ENCODE data around the gene NCOA5. TPM values are rescaled to one million over a fixed set of nuclear protein-coding genes. Genes with fewer than 3 reads are reported as not detected.

The NCOA5 gene
- total and polyA plus RNA-seq, 2 experiments from 2014 or later = 8.4 to 22.8 TPM

- Histone ChIP-seq H3K9me2 (ENCODE audit: insufficient read depth) (no peaks in the 10 kb centered on the region), H3K36me3 (ENCODE audit: insufficient read depth) (no peaks in the 10 kb centered on the region), H3K27me3 (ENCODE audit: insufficient read depth) (peaks cover 15% of the 10 kb centered on the region), H3K4me3 (no peak overlapping the region), H3K27ac (ENCODE audit: low read depth) (no peak overlapping the region), H4K20me1 (replicated peaks; ENCODE audit: insufficient read depth) (peaks cover 19% of the 10 kb centered on the region; the same call in 1 of the 2 replicates), H2AFZ (no peak overlapping the region), H3F3A (replicated peaks; ENCODE audit: low read depth) (0 out of 2 replicates have a peak, but pooled peaks cover 3% of the 10 kb centered on the region), H3K4me2 (no peak overlapping the region), H3K79me2 (replicated peaks; ENCODE audit: insufficient read depth) (no peaks in the 10 kb centered on the region), H3K4me1 (ENCODE audit: insufficient read depth) (peaks cover 7% of the 10 kb centered on the region)
- no peak overlapping the region for H3K4me3 Mint-ChIP-seq
- ATAC-seq (no peak), DNase-seq (ENCODE audit: low spot score) (no peak)
- H3K27me3 Mint-ChIP-seq (ENCODE audit: insufficient read depth, low read depth, poor library complexity) = peaks cover 11% of the 10 kb centered on the region
- peaks cover 27% of the 10 kb centered on the region for H3K36me3 Mint-ChIP-seq (ENCODE audit: low read depth)
- H3K27ac Mint-ChIP-seq = no peak overlapping the region
- H3K9me3 Mint-ChIP-seq = no peaks in the 10 kb centered on the region
- H3K4me1 Mint-ChIP-seq = peaks cover 5% of the 10 kb centered on the region; the same call in 2 of the 3 replicates
- TF ChIP-seq JUNB (IDR thresholded peaks at IDR 0.05; ENCODE audit: unreplicated experiment) = no peak
- TF ChIP-seq, protein P1, sequence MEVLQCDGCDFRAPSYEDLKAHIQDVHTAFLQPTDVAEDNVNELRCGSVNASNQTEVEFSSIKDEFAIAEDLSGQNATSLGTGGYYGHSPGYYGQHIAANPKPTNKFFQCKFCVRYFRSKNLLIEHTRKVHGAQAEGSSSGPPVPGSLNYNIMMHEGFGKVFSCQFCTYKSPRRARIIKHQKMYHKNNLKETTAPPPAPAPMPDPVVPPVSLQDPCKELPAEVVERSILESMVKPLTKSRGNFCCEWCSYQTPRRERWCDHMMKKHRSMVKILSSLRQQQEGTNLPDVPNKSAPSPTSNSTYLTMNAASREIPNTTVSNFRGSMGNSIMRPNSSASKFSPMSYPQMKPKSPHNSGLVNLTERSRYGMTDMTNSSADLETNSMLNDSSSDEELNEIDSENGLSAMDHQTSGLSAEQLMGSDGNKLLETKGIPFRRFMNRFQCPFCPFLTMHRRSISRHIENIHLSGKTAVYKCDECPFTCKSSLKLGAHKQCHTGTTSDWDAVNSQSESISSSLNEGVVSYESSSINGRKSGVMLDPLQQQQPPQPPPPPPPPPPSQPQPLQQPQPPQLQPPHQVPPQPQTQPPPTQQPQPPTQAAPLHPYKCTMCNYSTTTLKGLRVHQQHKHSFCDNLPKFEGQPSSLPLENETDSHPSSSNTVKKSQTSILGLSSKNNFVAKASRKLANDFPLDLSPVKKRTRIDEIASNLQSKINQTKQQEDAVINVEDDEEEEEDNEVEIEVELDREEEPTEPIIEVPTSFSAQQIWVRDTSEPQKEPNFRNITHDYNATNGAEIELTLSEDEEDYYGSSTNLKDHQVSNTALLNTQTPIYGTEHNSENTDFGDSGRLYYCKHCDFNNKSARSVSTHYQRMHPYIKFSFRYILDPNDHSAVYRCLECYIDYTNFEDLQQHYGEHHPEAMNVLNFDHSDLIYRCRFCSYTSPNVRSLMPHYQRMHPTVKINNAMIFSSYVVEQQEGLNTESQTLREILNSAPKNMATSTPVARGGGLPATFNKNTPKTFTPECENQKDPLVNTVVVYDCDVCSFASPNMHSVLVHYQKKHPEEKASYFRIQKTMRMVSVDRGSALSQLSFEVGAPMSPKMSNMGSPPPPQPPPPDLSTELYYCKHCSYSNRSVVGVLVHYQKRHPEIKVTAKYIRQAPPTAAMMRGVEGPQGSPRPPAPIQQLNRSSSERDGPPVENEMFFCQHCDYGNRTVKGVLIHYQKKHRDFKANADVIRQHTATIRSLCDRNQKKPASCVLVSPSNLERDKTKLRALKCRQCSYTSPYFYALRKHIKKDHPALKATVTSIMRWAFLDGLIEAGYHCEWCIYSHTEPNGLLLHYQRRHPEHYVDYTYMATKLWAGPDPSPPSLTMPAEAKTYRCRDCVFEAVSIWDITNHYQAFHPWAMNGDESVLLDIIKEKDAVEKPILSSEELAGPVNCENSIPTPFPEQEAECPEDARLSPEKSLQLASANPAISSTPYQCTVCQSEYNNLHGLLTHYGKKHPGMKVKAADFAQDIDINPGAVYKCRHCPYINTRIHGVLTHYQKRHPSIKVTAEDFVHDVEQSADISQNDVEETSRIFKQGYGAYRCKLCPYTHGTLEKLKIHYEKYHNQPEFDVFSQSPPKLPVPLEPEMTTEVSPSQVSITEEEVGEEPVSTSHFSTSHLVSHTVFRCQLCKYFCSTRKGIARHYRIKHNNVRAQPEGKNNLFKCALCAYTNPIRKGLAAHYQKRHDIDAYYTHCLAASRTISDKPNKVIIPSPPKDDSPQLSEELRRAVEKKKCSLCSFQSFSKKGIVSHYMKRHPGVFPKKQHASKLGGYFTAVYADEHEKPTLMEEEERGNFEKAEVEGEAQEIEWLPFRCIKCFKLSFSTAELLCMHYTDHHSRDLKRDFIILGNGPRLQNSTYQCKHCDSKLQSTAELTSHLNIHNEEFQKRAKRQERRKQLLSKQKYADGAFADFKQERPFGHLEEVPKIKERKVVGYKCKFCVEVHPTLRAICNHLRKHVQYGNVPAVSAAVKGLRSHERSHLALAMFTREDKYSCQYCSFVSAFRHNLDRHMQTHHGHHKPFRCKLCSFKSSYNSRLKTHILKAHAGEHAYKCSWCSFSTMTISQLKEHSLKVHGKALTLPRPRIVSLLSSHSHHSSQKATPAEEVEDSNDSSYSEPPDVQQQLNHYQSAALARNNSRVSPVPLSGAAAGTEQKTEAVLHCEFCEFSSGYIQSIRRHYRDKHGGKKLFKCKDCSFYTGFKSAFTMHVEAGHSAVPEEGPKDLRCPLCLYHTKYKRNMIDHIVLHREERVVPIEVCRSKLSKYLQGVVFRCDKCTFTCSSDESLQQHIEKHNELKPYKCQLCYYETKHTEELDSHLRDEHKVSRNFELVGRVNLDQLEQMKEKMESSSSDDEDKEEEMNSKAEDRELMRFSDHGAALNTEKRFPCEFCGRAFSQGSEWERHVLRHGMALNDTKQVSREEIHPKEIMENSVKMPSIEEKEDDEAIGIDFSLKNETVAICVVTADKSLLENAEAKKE (CRISPR knock-in tag; IDR thresholded peaks at IDR 0.05) = no peak
- TF ChIP-seq CREB1 (CRISPR knock-in tag; IDR thresholded peaks at IDR 0.05; ENCODE audit: low read depth) = no peak
- TF ChIP-seq EZH2 (IDR thresholded peaks at IDR 0.05; ENCODE audit: low read depth, unreplicated experiment) = no peak
- TF ChIP-seq STAT1 (IDR thresholded peaks at IDR 0.05; ENCODE audit: unreplicated experiment) = no peak
- TF ChIP-seq POLR2AphosphoS5 (IDR thresholded peaks at IDR 0.05; ENCODE audit: low read depth) = no peak
- TF ChIP-seq ZNF114 (CRISPR knock-in tag; IDR thresholded peaks at IDR 0.05) = no peak
- no peak for TF ChIP-seq NANOG (IDR thresholded peaks at IDR 0.05; ENCODE audit: borderline replicate concordance)
- TF ChIP-seq, protein P2, sequence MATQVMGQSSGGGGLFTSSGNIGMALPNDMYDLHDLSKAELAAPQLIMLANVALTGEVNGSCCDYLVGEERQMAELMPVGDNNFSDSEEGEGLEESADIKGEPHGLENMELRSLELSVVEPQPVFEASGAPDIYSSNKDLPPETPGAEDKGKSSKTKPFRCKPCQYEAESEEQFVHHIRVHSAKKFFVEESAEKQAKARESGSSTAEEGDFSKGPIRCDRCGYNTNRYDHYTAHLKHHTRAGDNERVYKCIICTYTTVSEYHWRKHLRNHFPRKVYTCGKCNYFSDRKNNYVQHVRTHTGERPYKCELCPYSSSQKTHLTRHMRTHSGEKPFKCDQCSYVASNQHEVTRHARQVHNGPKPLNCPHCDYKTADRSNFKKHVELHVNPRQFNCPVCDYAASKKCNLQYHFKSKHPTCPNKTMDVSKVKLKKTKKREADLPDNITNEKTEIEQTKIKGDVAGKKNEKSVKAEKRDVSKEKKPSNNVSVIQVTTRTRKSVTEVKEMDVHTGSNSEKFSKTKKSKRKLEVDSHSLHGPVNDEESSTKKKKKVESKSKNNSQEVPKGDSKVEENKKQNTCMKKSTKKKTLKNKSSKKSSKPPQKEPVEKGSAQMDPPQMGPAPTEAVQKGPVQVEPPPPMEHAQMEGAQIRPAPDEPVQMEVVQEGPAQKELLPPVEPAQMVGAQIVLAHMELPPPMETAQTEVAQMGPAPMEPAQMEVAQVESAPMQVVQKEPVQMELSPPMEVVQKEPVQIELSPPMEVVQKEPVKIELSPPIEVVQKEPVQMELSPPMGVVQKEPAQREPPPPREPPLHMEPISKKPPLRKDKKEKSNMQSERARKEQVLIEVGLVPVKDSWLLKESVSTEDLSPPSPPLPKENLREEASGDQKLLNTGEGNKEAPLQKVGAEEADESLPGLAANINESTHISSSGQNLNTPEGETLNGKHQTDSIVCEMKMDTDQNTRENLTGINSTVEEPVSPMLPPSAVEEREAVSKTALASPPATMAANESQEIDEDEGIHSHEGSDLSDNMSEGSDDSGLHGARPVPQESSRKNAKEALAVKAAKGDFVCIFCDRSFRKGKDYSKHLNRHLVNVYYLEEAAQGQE (IDR thresholded peaks at IDR 0.05; ENCODE audit: unreplicated experiment) = no peak
- no peak for TF ChIP-seq ZNF331 (CRISPR knock-in tag; IDR thresholded peaks at IDR 0.05; ENCODE audit: low read depth)
These were observed 31.6 kb upstream of the NCOA5 start for GRCh38 chr20:46121184-46121930.
